ENCODE measurements around the gene GOLGA7B. TPM values are rescaled to one million over a fixed set of nuclear protein-coding genes. Genes with fewer than 3 reads are reported as not detected.

GOLGA7B gene
- total RNA-seq, 1 experiment from 2014 or later: 0.20 TPM

- Histone ChIP-seq H3K4me3 (no peak overlapping the region), H3K27me3 (no peaks in the 10 kb centered on the region), H3K36me3 (no peaks in the 10 kb centered on the region), H3K9me3 (no peaks in the 10 kb centered on the region)
- DNase-seq: peak; percentile 13
These were observed 69.4 kb downstream of the GOLGA7B start for GRCh38 chr10:97919012-97919411.

- H3K36me3 ChIP-seq: no peaks in the 10 kb centered on the region
- H3K4me3 ChIP-seq: no peak overlapping the region
- DNase-seq: no peak
- no peaks in the 10 kb centered on the region for H3K9me3 ChIP-seq
- H3K27me3 ChIP-seq: no peaks in the 10 kb centered on the region
These were observed 71.2 kb downstream of the GOLGA7B start for GRCh38 chr10:97920865-97921264.

Other genes starting within 250 kb of the GOLGA7B start
- gene MORN4, start 216.3 kb upstream of the GOLGA7B start, total RNA-seq (2014; rRNA removed; shearing (Covaris generic); ENCODE audit: low replicate concordance): 5.7 and 7.0 TPM in 2 replicates
- 25.8 and 28.1 TPM in 2 replicates for gene PI4K2A, start 209.2 kb upstream of the GOLGA7B start, total RNA-seq (2014; rRNA removed; shearing (Covaris generic); ENCODE audit: low replicate concordance)
- gene AVPI1, start 162.6 kb upstream of the GOLGA7B start, total RNA-seq (2014; rRNA removed; shearing (Covaris generic); ENCODE audit: low replicate concordance): 14.2 and 20.0 TPM in 2 replicates
- 47.5 and 63.5 TPM in 2 replicates for gene MARVELD1, start 136.1 kb upstream of the GOLGA7B start, total RNA-seq (2014; rRNA removed; shearing (Covaris generic); ENCODE audit: low replicate concordance)
- gene ZFYVE27, start 112.7 kb upstream of the GOLGA7B start, total RNA-seq (2014; rRNA removed; shearing (Covaris generic); ENCODE audit: low replicate concordance): 9.2 and 18.2 TPM in 2 replicates
- gene SFRP5, start 77.8 kb upstream of the GOLGA7B start, total RNA-seq (2014; rRNA removed; shearing (Covaris generic); ENCODE audit: low replicate concordance): not detected in 2 replicates
- not detected in 2 replicates for gene CRTAC1, start 180.8 kb downstream of the GOLGA7B start, total RNA-seq (2014; rRNA removed; shearing (Covaris generic); ENCODE audit: low replicate concordance)

All from MG63 (cell line).